GM12891 (cell line): ENCODE measurements around the gene COPB1.

ENCODE experiments used
- POLR2A ChIP-seq: IDR thresholded peaks from 2 replicates; pipeline ENCODE4 v1.6.1; 2011; ENCODE audit warnings: low read depth, low read length, control low read depth
- TAF1 ChIP-seq: IDR thresholded peaks from 2 replicates; pipeline ENCODE4 v1.6.1; 2011; ENCODE audit warnings: low read depth, low read length, control low read depth

DNA sequence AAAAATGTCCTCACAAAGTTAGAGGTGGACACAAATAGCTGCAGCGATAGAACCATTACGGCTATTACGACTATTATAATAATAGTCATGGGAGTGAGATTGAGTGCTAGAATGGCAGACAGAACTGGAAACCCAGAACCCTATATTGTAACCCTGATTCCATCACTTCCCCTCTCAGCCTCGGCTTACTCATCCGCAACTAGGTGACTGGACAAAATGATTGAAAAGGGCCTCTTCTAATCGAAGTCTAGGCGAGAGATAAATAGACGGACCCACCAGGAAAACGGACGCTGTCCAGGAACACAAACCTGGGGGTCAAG lies 19.9 kb upstream of the COPB1 start:
- TF ChIP-seq TAF1 (no peak), POLR2A (no peak)
